Parathyroid adenoma (tissue), 2 donors: ENCODE data around the gene TNFRSF14.

Source experiments
- H2AFZ ChIP-seq: fragments of 300-600 bp; sonication (generic); one replicate; pipeline ENCODE4 v1.7.0; 2017; ENCODE audit warnings: antibody characterized with exemption, mild to moderate bottlenecking
- H3K27ac ChIP-seq: fragments of 300-600 bp; sonication (generic); one replicate; pipeline ENCODE4 v1.7.0; 2017
- H3K27me3 ChIP-seq: fragments of 300-600 bp; sonication (generic); one replicate; pipeline ENCODE4 v1.7.0; 2017; ENCODE audit warnings: low read length; ENCODE audit not compliant: control insufficient read depth, insufficient read depth
- H3K36me3 ChIP-seq: fragments of 300-600 bp; sonication (generic); one replicate; pipeline ENCODE4 v1.7.0; 2017; ENCODE audit warnings: low read length; ENCODE audit not compliant: control insufficient read depth, insufficient read depth
- H3K4me1 ChIP-seq: fragments of 300-600 bp; sonication (generic); one replicate; pipeline ENCODE4 v1.7.0; 2017; ENCODE audit warnings: control low read depth
- H3K4me2 ChIP-seq: fragments of 300-600 bp; sonication (generic); one replicate; pipeline ENCODE4 v1.7.0; 2017; ENCODE audit warnings: low read length
- H3K4me3 ChIP-seq: fragments of 300-600 bp; sonication (generic); one replicate; pipeline ENCODE4 v1.7.0; 2017; ENCODE audit warnings: low read depth, low read length
- H3K79me2 ChIP-seq: fragments of 300-600 bp; sonication (generic); one replicate; pipeline ENCODE4 v1.7.0; 2017; ENCODE audit warnings: control low read depth
- H3K9ac ChIP-seq: fragments of 300-600 bp; sonication (generic); one replicate; pipeline ENCODE4 v1.7.0; 2017; ENCODE audit warnings: mild to moderate bottlenecking
- H3K9me3 ChIP-seq: fragments of 300-600 bp; sonication (generic); one replicate; pipeline ENCODE4 v1.7.0; 2017; ENCODE audit warnings: low read length; ENCODE audit not compliant: control insufficient read depth
- TF ChIP-seq, protein P1 (sequence below): fragments of 300-600 bp; sonication (generic); IDR thresholded peaks from one replicate; pipeline ENCODE4 v1.7.0; 2017; ENCODE audit warnings: antibody characterized with exemption, mild to moderate bottlenecking
- donor health status: primary hyperparathyroidism.

TNFRSF14 gene

DNA sequence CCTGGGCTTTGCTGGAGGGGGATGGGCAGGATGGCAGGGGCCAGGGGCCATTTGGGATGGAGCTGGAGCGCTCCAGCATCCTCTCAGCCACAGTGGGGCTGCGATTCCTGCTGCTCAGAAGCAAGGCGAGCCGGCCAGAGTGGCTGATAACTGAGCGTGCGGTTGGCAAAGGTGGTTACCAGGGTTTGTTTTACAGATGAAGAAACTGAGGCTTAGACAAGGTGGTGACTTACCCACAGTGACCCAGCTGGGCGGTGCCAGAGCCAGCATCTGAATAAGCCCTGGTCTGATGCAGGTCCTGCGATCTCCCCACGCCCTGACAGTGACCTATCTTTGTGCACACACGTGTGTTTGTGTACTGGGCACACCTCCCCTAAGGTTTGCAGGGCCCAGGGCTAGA, 24.5 kb downstream of the TNFRSF14 start:
- no peaks in the 10 kb centered on the region for H3K9me3 ChIP-seq
- H3K4me1 ChIP-seq = peaks cover 13% of the 10 kb centered on the region
- no peak overlapping the region for H3K27ac ChIP-seq
- H2AFZ ChIP-seq = no peak overlapping the region
- H3K4me2 ChIP-seq = no peak overlapping the region
- H3K4me3 ChIP-seq = no peak overlapping the region
- no peak overlapping the region for H3K9ac ChIP-seq
- H3K36me3 ChIP-seq = no peaks in the 10 kb centered on the region
- H3K79me2 ChIP-seq = no peaks in the 10 kb centered on the region
- TF ChIP-seq, protein P1, sequence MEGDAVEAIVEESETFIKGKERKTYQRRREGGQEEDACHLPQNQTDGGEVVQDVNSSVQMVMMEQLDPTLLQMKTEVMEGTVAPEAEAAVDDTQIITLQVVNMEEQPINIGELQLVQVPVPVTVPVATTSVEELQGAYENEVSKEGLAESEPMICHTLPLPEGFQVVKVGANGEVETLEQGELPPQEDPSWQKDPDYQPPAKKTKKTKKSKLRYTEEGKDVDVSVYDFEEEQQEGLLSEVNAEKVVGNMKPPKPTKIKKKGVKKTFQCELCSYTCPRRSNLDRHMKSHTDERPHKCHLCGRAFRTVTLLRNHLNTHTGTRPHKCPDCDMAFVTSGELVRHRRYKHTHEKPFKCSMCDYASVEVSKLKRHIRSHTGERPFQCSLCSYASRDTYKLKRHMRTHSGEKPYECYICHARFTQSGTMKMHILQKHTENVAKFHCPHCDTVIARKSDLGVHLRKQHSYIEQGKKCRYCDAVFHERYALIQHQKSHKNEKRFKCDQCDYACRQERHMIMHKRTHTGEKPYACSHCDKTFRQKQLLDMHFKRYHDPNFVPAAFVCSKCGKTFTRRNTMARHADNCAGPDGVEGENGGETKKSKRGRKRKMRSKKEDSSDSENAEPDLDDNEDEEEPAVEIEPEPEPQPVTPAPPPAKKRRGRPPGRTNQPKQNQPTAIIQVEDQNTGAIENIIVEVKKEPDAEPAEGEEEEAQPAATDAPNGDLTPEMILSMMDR = no peak
- H3K27me3 ChIP-seq = no peaks in the 10 kb centered on the region

DNA sequence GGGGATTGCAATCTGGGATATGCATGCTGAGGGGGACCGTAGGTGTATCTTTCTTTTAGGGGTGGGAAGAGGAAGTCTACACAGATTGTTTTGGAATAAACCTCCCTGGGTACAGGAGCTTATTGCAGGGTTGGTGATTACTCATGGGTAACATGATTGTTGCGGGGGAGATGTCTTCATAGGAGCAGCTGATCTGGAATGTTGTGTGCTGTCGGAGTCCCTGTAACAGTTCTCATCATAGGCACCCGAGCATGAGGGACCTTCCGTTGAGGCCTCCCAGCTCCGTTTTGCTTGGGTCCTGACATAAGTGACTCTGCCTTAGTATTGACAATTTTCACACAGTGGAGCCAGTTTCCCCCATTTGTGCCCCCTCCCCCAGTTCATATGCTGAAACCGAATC, 26.2 kb downstream of the TNFRSF14 start:
- Histone ChIP-seq H3K4me2 (no peak overlapping the region), H3K27ac (no peak overlapping the region), H3K79me2 (no peaks in the 10 kb centered on the region), H3K27me3 (no peaks in the 10 kb centered on the region), H3K9ac (no peak overlapping the region), H3K4me1 (peaks cover 13% of the 10 kb centered on the region), H2AFZ (no peak overlapping the region), H3K4me3 (no peak overlapping the region), H3K36me3 (no peaks in the 10 kb centered on the region), H3K9me3 (no peaks in the 10 kb centered on the region)
- TF ChIP-seq, protein P1 = no peak

DNA sequence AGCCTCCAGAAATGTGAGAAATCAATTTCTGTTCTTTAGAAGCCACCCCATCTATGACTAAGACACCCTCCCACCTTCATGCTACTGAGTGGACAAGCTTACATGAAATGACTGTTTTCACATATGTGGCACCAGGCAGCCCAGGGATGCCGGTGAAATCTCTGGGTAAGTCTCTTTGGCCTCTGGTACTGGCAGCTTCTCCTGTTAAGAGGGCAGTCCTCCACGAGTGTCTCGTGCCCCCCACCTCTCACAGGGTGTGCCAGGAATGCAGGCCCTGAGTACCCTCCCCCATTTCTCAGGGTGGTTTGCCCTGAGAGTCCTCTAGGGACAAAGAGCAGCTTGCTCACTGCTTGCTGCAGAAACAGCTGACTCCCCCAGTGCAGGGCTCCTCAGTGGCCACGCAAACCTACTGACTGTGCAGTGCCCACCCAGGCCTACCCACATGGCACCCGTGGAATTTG, 27.2 kb downstream of the TNFRSF14 start:
- Histone ChIP-seq H3K79me2 (no peaks in the 10 kb centered on the region), H3K27ac (peak overlapping the region; percentile 90), H3K36me3 (no peaks in the 10 kb centered on the region), H3K4me2 (peak overlapping the region; percentile 68), H3K4me1 (peaks cover 12% of the 10 kb centered on the region), H2AFZ (peak overlapping the region; percentile 69), H3K4me3 (peak overlapping the region; percentile 34), H3K9ac (no peak overlapping the region), H3K27me3 (no peaks in the 10 kb centered on the region), H3K9me3 (no peaks in the 10 kb centered on the region)
- TF ChIP-seq, protein P1 = no peak

DNA sequence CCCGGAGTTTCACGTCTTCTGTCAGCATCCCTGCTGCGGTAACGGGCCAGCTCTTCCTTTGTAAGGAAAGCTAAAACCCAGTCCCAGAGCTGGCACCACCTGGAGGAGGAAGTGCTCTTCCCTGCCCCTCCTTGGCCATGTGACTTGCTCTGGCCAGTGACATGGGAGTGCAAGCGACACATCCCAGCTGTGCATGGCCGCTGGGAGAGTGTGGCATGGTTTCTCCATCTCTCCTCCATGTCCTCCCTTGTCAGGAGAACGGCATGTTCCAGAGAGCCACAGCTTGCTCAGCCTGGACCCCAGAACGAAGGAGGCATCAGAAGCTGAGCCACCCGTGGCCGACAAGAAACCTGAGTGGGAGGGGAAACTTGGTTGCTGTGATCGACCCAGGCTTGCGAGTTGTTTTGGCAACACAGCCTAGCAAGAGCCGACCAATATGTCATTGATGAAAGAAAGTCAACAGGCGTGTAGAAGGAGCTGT, 27.7 kb downstream of the TNFRSF14 start:
- Histone ChIP-seq H3K36me3 (no peaks in the 10 kb centered on the region), H3K9me3 (no peaks in the 10 kb centered on the region), H3K27me3 (no peaks in the 10 kb centered on the region), H3K4me2 (peak overlapping the region; percentile 68), H3K79me2 (no peaks in the 10 kb centered on the region), H3K9ac (no peak overlapping the region), H3K4me1 (peaks cover 7% of the 10 kb centered on the region), H3K4me3 (peak overlapping the region; percentile 34), H2AFZ (peak overlapping the region; percentile 69), H3K27ac (peak overlapping the region; percentile 90)
- TF ChIP-seq, protein P1 = no peak

DNA sequence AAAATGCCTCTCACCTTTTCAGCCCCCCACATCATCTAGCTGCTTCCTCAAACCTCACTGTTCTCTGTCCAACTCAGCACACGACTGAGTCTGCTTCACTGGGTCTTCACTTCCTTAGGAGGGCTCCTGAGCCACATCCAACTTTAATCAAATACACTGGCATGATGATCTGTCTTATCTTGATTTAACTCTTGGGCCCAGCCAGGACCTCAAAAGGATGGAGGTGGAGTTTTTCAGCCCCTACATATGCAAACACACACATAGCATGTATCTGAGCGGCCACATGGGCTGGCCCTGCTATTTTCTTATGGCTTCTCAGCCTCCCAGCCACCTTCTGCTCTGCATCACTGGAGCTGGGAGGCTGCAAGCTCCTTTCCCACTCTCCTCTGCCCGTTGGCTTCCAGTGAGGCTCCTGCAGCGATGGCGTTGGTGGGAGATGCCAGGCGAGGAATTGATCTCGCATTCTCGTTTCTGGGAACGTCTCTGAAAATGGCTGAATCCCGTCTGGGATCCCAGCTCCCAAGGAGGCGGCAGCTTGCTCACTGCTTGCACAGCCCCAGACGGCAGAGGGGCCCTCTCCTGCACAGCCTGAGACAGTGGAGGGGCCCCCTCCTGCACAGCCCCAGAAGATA, 28.6 kb downstream of the TNFRSF14 start:
- H3K79me2 ChIP-seq = no peaks in the 10 kb centered on the region
- no peaks in the 10 kb centered on the region for H3K9me3 ChIP-seq
- H2AFZ ChIP-seq = peak overlapping the region; percentile 46
- H3K4me2 ChIP-seq = peak overlapping the region; percentile 98
- no peaks in the 10 kb centered on the region for H3K36me3 ChIP-seq
- TF ChIP-seq, protein P1 = no peak
- H3K27ac ChIP-seq = peak overlapping the region; percentile 90
- H3K4me1 ChIP-seq = peaks cover 7% of the 10 kb centered on the region
- H3K9ac ChIP-seq = peak overlapping the region; percentile 35
- H3K4me3 ChIP-seq = peak overlapping the region; percentile 89
- H3K27me3 ChIP-seq = no peaks in the 10 kb centered on the region
